ENCODE results near the gene WDR47. TPM values are rescaled to one million over a fixed set of nuclear protein-coding genes. Genes with fewer than 3 reads are reported as not detected.

WDR47 gene
- total and polyA plus RNA-seq, 2 of the 8 experiments (the other 6 are each of a cell fraction or from before 2014, with no cell fraction given) = 1.9 to 6.7 TPM

- TF ChIP-seq, protein P1, sequence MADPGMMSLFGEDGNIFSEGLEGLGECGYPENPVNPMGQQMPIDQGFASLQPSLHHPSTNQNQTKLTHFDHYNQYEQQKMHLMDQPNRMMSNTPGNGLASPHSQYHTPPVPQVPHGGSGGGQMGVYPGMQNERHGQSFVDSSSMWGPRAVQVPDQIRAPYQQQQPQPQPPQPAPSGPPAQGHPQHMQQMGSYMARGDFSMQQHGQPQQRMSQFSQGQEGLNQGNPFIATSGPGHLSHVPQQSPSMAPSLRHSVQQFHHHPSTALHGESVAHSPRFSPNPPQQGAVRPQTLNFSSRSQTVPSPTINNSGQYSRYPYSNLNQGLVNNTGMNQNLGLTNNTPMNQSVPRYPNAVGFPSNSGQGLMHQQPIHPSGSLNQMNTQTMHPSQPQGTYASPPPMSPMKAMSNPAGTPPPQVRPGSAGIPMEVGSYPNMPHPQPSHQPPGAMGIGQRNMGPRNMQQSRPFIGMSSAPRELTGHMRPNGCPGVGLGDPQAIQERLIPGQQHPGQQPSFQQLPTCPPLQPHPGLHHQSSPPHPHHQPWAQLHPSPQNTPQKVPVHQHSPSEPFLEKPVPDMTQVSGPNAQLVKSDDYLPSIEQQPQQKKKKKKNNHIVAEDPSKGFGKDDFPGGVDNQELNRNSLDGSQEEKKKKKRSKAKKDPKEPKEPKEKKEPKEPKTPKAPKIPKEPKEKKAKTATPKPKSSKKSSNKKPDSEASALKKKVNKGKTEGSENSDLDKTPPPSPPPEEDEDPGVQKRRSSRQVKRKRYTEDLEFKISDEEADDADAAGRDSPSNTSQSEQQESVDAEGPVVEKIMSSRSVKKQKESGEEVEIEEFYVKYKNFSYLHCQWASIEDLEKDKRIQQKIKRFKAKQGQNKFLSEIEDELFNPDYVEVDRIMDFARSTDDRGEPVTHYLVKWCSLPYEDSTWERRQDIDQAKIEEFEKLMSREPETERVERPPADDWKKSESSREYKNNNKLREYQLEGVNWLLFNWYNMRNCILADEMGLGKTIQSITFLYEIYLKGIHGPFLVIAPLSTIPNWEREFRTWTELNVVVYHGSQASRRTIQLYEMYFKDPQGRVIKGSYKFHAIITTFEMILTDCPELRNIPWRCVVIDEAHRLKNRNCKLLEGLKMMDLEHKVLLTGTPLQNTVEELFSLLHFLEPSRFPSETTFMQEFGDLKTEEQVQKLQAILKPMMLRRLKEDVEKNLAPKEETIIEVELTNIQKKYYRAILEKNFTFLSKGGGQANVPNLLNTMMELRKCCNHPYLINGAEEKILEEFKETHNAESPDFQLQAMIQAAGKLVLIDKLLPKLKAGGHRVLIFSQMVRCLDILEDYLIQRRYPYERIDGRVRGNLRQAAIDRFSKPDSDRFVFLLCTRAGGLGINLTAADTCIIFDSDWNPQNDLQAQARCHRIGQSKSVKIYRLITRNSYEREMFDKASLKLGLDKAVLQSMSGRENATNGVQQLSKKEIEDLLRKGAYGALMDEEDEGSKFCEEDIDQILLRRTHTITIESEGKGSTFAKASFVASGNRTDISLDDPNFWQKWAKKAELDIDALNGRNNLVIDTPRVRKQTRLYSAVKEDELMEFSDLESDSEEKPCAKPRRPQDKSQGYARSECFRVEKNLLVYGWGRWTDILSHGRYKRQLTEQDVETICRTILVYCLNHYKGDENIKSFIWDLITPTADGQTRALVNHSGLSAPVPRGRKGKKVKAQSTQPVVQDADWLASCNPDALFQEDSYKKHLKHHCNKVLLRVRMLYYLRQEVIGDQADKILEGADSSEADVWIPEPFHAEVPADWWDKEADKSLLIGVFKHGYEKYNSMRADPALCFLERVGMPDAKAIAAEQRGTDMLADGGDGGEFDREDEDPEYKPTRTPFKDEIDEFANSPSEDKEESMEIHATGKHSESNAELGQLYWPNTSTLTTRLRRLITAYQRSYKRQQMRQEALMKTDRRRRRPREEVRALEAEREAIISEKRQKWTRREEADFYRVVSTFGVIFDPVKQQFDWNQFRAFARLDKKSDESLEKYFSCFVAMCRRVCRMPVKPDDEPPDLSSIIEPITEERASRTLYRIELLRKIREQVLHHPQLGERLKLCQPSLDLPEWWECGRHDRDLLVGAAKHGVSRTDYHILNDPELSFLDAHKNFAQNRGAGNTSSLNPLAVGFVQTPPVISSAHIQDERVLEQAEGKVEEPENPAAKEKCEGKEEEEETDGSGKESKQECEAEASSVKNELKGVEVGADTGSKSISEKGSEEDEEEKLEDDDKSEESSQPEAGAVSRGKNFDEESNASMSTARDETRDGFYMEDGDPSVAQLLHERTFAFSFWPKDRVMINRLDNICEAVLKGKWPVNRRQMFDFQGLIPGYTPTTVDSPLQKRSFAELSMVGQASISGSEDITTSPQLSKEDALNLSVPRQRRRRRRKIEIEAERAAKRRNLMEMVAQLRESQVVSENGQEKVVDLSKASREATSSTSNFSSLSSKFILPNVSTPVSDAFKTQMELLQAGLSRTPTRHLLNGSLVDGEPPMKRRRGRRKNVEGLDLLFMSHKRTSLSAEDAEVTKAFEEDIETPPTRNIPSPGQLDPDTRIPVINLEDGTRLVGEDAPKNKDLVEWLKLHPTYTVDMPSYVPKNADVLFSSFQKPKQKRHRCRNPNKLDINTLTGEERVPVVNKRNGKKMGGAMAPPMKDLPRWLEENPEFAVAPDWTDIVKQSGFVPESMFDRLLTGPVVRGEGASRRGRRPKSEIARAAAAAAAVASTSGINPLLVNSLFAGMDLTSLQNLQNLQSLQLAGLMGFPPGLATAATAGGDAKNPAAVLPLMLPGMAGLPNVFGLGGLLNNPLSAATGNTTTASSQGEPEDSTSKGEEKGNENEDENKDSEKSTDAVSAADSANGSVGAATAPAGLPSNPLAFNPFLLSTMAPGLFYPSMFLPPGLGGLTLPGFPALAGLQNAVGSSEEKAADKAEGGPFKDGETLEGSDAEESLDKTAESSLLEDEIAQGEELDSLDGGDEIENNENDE (IDR thresholded peaks at IDR 0.05; ENCODE audit: insufficient replicate concordance, low read length) = no peak
- no peak for TF ChIP-seq RXRA (IDR thresholded peaks at IDR 0.05; ENCODE audit: insufficient read depth, low read depth, low read length)
- no peak for TF ChIP-seq CTCF (IDR thresholded peaks at IDR 0.05; ENCODE audit: control extremely low read depth in 1 of 3, insufficient read depth in 1 of 3, low read depth in 1 of 3, low read length in 3 of 3)
- no peak for TF ChIP-seq SP4 (IDR thresholded peaks at IDR 0.05; ENCODE audit: low read length)
- no peak for TF ChIP-seq KDM1A (IDR thresholded peaks at IDR 0.05; ENCODE audit: borderline replicate concordance, low read length)
- no peak for TF ChIP-seq TBP (IDR thresholded peaks at IDR 0.05; ENCODE audit: low read depth, low read length)
- TF ChIP-seq RFX5 (IDR thresholded peaks at IDR 0.05; ENCODE audit: borderline replicate concordance, low read depth, low read length) = no peak
- TF ChIP-seq, protein P2, sequence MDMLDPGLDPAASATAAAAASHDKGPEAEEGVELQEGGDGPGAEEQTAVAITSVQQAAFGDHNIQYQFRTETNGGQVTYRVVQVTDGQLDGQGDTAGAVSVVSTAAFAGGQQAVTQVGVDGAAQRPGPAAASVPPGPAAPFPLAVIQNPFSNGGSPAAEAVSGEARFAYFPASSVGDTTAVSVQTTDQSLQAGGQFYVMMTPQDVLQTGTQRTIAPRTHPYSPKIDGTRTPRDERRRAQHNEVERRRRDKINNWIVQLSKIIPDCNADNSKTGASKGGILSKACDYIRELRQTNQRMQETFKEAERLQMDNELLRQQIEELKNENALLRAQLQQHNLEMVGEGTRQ (IDR thresholded peaks at IDR 0.05; ENCODE audit: low read length) = no peak
Observed at GRCh38 chr1:108960719-108961118, 81.2 kb downstream of the WDR47 start (continued).
